ENCODE results near the gene TRAF2.

The TRAF2 gene

DNA sequence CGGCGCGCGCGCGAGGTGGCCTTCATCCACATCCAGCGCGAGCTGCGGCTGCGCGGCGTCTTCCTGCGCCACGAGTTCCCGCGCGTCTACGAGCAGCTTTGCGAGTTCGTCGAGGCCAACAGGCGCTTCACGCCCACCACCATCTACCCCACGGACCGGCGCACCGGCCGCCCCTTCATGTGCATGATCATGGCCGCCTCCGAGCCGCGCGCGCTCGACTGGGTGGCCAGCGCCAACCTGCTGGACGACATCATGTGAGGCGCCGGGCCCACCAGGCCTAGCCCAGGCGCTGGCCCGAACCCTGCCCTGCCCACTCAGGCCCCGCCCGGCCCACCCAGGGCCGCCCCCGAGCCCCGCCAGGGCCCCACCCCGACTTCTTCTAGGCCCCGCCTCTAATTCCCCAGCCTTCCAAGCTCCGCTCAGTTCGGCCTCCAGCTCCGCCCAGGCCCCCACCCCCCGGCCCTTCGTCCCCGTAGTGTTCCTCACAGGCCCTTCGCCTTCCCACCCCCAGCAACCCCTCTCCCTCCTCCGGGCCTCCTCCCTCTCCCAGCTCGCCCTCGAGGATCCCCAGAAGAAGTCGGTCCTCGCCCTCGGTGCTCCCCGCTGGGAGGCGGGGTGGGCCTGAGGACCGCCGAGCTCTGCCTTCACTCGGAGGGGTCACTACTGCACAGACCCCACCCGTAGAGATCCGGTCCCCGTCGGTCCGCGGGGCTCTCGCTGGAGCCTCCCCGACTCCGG, 39.1 kb upstream of the TRAF2 start:
- DNase-seq: no peak

DNA sequence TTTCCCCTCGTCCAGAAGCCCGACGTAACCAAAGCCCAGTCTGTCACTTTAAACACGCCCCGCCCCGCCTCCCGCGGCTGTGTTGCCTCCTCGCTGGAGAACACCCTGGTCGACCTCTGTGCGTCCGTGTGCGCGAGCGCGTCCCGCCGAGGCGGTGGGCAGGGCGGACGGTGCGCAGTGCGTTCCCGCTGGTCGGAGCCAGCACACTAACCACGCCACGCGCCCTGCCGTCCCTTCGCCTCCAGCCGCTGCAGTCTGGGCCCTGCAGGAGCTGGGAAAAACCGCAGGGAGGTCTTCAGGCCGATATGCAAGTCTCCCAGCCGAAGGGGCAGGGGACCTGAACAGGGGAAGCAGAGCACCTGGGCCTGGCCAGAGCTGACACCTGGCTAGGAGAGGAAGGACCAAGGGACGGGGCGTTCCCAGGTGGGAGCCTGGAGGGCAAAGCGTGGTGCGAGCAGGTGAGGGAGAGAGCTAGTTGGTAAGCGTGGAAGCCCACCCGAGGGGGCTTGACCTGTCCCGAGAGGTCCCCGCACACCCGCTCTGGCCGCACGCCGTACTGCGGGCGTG, 38.4 kb upstream of the TRAF2 start:
- no peak for DNase-seq

DNA sequence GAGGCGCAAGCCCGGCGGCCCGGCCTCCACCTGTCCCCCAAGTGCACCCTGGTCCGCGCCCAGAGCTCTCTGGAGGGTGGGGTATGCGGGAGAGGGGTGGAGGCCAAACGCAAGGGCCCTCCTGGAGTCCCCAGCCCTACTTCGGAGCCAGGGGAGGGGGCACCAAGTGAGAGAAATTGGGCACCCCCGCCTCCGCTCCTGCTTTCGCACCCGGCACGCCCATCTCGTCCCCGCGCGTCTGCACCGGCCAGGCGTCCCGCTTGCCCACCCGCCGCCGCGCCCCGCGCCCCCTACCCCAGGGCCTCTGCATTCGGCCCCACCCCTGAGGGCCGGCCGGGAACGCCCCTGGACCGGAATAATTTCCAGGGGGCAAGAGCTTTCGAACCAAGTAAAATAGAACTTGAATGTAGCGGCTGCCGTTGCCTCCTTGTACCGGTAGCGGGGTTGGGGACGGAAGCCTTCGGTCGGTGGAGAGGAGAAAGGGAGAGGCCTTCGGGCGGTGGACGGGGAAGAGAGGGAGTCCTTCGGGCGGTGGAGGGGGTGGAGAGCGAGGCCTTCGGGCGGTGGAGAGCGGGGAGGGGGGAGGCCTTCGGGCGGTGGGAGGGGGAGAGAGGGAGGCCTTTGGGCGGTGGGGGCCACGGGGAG, 37.8 kb upstream of the TRAF2 start:
- no peak for DNase-seq

DNA sequence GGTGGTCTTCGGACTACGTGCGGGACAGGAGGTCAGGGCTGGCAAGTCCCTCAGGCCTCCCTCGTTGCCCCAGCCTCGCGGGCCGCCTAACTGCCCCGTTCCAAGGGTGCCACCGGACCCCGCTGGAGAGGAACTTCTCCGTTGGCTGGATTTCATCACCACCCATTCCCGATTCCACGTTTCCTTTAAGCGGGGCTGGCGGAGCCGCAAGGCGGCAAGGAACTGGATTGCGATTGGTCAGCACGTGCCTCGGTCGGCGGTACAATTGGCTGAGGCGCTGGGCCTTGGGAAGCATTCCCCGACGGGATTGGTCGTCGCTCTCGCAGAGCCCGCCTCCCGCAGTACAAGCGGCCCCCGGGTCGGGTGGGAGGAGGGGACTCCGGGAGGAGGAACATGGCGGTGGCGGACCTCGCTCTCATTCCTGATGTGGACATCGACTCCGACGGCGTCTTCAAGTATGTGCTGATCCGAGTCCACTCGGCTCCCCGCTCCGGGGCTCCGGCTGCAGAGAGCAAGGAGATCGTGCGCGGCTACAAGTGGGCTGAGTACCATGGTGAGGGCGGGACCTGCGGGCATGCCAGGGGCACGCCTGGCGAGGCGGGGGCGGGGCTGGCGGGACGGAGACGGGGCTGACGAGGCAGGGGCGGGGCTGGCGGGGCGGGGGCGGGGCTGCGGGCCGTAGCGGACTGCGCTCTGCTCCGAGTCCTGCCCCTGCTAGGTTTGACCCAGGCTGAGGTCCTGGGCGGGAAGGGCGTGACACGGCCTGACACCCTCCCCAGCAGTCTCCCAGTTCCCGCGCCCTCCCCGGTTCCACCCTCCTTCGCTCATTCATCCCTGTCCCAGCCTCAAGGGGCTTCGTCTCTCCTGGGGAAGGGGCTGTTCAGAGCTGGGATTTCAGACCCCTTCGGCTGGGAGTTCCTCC, 37.0 kb upstream of the TRAF2 start, which contains the start of gene PHPT1:
TSS of gene PHPT1 (plus strand) at position 372 of the 922 bp plus-strand sequence. CDS start at position 394, 22 bp downstream.
- DNase-seq: peak; percentile 96

DNA sequence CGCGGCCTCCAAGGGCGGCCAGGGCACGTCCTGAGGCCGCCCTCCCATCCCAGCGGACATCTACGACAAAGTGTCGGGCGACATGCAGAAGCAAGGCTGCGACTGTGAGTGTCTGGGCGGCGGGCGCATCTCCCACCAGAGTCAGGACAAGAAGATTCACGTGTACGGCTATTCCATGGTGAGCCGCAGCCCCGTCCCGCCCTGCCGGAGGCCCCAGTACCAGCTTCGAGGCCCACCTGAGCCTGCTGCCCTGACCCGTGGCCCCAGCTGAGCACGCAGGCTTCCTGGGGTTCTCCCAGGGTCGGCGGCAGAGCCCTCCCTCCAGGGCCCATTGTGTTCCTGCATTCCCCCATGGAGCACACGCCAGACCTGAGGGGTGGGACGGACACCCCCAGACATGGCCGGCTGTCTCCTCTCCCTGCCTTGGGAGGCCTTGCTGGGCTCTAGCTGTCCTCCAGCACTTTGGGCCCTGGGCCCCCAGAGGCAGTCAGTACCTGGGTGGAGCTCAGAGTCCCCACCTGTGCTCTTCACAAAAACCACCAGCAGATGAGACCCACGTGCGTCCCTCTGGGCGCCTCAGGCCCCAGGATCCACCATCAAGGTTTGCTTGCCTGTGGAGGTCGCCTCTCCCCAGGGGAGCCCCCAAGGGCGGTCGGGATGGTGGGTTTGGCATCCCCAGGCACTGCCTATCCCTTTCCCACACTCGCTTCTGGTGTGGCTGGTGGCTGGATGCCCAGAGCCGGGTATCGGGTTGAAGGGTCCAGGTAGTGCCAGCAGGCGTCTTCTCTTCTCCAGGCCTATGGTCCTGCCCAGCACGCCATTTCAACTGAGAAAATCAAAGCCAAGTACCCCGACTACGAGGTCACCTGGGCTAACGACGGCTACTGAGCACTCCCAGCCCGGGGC, 36.1 kb upstream of the TRAF2 start:
- DNase-seq: no peak

DNA sequence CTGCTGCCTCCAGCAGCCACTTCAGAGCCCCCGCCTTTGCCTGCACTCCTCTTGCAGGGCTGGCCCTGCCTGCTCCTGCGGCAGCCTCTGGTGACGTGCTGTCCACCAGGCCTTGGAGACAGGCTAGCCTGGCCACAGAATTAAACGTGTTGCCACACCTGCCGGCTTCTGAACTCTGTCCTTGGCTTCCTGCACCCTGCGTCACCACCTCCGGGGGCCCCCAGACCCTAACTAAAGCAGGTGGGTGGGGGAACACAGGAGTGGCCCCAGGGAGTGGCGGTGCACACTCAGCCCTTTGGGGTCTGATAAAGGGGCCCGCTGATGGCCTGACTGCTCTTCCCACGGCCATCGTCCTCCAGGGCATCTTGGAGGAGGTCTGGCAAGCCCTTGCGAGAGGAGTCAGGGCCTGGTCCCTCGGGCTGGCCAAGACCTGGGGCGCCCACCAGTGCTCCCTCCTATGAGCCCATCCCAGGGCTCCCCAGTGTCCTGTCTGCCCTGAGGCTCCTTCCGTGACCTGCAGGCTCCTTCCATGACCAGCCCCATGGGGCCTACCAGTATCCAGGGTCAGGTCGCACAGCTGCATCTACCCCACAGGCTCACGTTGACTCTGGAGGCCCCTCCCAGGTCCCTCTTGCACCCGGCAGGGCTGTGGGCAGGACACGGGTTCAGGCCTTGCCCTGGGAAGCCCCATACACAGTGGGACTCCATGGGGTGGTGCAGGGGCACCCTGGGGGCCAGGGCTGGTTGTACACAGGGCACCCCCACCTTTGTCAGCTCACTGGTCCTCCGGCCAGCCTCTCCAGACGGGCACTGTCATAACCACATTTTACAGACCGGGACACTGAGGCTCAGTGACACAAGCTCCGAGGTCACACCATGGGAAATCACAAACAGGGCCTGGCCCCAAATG, 35.2 kb upstream of the TRAF2 start:
- no peak for DNase-seq

DNA sequence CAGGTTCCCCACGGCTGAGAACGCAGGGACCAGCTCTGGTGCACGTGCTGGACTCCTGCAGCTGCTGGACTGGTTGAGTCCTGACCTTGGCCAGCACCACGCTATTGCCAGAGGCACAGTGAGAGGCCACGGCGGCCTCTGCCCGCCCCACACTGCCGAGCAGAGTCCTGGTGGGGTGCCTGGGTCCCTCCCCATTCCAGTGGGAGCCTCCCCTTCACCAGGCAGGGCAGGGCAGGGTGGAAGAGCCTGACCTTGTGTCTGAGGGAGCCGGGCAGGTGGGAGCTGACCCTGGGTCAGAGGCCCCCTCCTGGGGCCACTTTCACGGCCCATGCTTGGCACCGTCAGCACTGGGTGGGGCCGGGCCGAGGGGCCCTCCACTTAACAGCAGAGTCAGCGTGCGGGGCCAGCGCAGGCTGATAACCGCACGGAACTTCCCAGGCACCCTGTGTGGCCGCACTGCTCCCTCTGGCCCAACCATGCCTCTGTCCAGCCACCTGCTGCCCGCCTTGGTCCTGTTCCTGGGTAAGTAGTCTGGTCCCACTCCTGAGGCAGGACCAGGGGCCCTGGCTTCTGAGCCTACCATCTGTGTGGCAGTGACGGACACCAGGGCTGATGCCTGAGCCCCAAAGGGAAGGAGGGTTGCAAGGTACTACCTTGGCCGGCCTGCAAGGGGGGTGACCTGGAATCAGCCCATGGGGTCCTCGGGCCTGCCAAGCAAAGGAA, 34.2 kb upstream of the TRAF2 start, which contains the start of gene MAMDC4:
TSS of gene MAMDC4 (plus strand) at position 406 of the 723 bp plus-strand sequence. CDS start at position 477, 71 bp downstream.
- DNase-seq: no peak

DNA sequence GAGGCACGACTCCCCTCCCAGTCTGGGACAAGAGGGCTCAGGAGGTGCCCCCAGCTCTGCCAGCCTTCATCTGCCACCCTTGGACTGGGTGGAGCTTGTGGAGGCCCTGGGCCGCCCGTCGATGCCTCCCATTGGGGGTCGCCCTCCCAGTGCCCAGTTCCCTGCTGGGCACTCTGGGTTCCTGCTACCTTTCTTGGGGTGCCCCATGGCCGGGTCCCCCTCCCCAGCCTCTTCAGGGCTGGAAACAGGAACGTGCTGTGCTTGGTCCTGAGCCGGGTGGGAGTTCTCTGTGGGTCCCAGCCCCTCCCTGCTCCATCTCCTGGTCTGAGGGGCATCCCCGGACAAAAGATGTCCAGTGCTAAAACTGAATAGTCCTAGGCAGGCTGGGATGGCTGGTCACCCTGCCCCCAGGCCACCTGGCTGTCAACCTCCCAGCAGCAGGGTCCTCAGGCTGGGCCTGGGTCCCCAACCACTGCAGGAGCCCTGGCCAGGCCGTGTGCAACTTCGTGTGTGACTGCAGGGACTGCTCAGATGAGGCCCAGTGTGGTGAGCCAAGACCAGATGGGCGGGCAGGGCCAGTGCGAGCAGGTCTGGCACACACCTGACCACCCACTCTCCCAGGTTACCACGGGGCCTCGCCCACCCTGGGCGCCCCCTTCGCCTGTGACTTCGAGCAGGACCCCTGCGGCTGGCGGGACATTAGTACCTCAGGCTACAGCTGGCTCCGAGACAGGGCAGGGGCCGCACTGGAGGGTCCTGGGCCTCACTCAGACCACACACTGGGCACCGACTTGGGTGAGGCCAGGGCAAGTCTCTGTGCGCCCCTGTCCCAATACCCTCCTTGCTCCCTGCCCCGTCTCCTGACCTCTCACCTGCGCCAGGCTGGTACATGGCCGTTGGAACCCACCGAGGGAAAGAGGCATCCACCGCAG, 33.4 kb upstream of the TRAF2 start:
- no peak for DNase-seq

DNA sequence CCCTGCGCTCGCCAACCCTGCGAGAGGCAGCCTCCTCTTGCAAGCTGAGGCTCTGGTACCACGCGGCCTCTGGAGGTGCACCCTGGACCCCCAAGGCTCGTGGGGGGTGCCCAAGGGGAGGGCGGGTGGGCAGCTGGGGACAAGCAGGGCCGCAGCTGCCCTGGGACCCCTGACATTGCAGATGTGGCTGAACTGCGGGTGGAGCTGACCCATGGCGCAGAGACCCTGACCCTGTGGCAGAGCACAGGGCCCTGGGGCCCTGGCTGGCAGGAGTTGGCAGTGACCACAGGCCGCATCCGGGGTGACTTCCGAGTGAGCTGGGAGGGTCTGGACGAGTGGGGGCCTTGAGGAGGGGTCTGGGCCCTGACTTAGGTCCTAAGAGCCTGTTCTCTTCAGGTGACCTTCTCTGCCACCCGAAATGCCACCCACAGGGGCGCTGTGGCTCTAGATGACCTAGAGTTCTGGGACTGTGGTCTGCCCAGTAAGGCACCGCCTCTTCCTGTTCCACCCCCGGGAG, 32.7 kb upstream of the TRAF2 start:
- DNase-seq: no peak

DNA sequence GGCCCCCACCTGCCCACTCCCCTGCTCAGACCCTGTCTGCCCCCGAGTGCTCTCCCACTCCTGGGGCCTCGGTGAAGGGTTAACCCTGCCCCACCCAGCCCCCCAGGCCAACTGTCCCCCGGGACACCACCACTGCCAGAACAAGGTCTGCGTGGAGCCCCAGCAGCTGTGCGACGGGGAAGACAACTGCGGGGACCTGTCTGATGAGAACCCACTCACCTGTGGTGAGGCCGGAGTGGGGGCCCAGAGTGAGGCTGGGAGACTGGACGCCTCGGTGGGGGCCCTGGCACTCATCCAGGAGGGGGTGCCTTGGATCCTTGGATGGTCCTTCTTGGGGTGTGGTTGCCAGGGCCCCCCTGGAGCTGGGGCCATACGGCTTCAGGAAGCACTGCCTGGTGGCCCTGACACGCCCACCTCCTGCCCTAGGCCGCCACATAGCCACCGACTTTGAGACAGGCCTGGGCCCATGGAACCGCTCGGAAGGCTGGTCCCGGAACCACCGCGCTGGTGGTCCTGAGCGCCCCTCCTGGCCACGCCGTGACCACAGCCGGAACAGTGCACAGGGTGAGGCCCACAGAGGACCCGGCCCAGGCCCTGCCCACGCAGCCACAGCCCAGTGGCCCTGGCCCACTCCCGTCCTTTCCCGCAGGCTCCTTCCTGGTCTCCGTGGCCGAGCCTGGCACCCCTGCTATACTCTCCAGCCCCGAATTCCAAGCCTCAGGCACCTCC, 32.0 kb upstream of the TRAF2 start:
- no peak for DNase-seq

DNA sequence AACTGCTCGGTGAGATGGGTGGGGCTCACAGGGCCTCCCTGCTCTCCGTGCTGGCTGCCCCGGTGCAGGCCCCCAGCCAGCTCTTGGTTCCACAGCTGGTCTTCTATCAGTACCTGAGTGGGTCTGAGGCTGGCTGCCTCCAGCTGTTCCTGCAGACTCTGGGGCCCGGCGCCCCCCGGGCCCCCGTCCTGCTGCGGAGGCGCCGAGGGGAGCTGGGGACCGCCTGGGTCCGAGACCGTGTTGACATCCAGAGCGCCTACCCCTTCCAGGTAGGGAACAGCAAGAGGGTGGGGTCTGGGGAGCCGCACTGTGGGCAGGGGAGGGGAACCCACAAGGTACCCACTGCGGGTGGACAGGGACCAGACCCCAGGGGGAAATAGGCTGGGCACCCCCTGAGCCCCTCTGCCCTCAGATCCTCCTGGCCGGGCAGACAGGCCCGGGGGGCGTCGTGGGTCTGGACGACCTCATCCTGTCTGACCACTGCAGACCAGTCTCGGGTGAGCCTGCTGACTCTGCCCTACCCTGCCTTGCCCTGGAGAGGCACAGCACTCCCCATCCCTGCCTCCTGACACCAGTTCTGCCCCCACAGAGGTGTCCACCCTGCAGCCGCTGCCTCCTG, 31.4 kb upstream of the TRAF2 start:
- DNase-seq: no peak

DNA sequence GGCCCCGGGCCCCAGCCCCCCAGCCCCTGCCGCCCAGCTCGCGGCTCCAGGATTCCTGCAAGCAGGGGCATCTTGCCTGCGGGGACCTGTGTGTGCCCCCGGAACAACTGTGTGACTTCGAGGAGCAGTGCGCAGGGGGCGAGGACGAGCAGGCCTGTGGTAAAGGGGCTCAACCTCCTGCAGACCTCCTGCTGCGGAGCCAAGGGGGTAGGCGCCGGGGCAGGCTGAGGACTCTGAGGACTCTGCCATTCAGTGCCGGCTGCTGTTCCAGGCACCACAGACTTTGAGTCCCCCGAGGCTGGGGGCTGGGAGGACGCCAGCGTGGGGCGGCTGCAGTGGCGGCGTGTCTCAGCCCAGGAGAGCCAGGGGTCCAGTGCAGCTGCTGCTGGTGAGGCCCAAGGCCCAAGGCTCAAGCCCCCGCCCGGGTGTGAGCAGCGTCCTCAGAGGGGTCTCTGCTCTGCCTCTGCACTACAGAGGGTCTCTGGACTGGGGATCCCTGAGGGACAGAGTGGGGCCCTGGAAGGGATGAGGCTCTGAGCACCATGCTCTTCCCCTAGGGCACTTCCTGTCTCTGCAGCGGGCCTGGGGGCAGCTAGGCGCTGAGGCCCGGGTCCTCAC, 30.7 kb upstream of the TRAF2 start:
- no peak for DNase-seq

DNA sequence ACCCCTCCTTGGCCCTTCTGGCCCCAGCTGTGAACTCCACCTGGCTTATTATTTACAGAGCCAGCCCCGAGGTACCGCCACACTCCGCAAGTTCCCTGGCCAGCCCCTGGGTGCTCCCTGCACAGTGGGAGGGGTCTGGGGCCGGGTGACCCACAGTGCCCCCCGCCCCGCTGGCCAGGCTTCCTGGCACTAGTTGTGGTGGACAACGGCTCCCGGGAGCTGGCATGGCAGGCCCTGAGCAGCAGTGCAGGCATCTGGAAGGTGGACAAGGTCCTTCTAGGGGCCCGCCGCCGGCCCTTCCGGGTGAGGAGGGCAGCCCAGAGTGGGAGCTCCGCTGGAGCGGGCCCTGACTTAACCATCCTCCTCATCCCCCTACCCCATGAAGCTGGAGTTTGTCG, 30.2 kb upstream of the TRAF2 start:
- DNase-seq: no peak

DNA sequence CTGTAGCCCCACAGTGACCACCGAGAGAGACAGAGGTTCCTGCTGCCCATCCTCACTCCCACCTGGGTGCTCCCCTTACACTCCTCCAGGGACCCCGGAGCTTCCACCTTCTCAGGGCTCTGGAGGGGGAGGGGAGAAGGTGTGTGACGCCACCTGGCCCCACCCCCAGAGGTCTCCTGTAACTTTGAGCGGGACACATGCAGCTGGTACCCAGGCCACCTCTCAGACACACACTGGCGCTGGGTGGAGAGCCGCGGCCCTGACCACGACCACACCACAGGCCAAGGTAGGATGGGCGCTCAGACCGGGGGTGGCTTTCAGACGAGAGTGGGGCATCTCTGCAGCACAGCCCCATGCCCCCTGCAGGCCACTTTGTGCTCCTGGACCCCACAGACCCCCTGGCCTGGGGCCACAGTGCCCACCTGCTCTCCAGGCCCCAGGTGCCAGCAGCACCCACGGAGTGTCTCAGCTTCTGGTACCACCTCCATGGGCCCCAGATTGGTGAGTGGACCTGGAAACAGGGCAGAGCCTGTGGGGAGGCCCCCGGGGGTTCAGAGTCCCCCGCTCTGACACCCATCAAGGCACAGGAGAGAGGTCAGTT, 29.7 kb upstream of the TRAF2 start:
- no peak for DNase-seq

DNA sequence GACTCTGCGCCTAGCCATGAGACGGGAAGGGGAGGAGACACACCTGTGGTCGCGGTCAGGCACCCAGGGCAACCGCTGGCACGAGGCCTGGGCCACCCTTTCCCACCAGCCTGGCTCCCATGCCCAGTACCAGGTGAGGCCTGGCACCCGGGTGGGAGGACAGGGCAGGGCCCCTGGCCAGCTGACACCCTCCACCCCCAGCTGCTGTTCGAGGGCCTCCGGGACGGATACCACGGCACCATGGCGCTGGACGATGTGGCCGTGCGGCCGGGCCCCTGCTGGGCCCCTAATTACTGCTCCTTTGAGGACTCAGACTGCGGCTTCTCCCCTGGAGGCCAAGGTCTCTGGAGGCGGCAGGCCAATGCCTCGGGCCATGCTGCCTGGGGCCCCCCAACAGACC, 29.1 kb upstream of the TRAF2 start:
- DNase-seq: no peak

DNA sequence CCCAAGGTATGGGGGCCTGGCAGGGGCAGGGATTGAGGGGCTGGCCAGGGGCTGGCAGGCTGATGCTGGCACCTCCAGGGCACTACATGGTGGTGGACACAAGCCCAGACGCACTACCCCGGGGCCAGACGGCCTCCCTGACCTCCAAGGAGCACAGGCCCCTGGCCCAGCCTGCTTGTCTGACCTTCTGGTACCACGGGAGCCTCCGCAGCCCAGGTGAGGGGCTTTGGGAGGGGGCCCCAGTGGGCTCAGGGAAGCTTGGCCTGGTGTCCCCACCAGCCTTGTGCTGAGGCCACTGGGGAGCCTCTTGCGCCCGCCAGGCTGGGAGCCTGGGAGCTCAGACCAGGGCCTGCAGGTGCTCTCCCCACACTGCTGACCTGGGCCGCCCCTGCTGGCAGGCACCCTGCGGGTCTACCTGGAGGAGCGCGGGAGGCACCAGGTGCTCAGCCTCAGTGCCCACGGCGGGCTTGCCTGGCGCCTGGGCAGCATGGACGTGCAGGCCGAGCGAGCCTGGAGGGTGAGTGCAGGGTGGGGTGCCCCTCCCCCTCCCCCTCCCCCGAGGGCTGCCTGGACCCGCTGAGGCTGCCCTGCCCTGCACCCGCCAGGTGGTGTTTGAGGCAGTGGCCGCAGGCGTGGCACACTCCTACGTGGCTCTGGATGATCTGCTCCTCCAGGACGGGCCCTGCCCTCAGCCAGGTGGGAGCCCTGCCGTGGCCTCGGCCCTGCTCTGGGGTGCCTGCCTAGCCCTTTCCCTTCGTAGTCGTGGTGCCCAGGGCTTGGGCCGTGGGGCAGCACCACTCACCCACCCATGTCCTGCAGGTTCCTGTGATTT, 28.5 kb upstream of the TRAF2 start:
- no peak for DNase-seq

Measured in NCI-H2081 treated with DMSO at 0.1 percent for 48 hours (cell line).